COR-L47 (cell line): Measurements from ENCODE around the gene ANKMY2.
"Not testable (repeated sequence)": the region's sequence is repeated elsewhere in the genome, so short reads cannot be mapped to it uniquely, and the experiment has no call there.

ENCODE experiments used
- DNase-seq: peaks from one replicate; lab custom pipeline; 2025; lab: John Stamatoyannopoulos, UW

The ANKMY2 gene

GRCh38 chr7:16626388-16626787, 19.2 kb downstream of the ANKMY2 start:
- no peak for DNase-seq

GRCh38 chr7:16619979-16620408, 25.6 kb downstream of the ANKMY2 start:
- no peak for DNase-seq

GRCh38 chr7:16616542-16616941, 29.0 kb downstream of the ANKMY2 start:
- DNase-seq = no peak

DNA sequence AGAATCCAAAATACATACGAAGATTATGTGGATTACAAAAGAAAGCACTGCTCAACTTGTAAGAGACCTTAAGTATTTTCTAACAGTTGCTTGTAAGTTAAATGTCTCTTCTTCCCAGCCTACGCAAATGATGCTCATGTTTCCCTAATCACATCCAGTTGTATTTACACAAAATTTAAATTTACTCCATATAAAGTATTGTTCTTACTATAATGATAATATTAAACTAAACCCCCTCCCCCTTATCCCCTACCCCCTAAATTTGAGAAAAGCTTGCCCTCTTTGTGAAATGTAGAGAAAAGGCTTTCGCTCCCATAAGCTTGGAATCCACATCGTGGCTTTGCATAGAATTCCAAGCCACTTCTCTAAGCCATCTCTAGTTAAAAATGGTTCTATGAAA, 29.4 kb downstream of the ANKMY2 start:
- DNase-seq = no peak

DNA sequence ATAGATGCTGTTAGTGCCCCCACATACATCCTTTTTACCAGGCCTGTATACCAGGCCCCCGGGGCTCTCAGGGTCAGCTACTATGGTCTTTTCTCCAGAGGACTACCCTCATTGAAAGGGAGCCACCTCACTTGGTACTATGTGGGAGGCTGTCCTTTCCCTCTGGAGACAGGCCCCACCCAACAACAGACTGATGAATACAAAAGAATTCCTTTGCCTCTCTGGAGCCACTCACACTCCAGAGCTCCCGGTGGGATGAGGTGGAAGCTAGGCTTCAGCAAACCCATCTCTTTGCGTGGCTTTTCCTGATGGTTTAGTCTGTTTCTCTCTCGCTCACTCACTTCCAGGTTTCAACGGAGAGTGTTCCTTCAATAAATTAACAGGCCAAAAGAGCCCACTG, 30.3 kb downstream of the ANKMY2 start:
- DNase-seq = no peak

- DNase-seq = no peak
Measured at GRCh38 chr7:16611711-16612110, 33.8 kb downstream of the ANKMY2 start.

- DNase-seq = no peak
Measured at GRCh38 chr7:16609842-16610450, 35.6 kb downstream of the ANKMY2 start.

DNA sequence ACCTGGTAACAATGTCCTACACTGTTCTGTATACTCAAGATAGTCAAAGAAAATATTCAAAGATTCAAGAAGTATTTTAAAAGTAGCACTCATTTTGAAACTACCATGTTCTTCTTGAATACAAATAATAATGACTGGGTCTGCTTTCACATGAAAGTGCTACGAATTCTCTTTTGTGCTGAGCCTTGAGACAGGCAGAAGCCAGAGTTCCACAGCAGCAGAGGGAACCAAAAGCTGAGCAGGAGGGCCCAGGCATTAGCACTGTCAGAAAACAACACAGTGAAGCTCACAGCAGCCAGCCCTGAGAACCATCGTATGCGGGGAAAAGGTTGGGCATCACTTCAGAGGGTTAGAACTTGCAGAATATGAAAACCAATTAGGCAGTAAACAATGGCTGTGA, 38.9 kb downstream of the ANKMY2 start:
- no peak for DNase-seq

DNA sequence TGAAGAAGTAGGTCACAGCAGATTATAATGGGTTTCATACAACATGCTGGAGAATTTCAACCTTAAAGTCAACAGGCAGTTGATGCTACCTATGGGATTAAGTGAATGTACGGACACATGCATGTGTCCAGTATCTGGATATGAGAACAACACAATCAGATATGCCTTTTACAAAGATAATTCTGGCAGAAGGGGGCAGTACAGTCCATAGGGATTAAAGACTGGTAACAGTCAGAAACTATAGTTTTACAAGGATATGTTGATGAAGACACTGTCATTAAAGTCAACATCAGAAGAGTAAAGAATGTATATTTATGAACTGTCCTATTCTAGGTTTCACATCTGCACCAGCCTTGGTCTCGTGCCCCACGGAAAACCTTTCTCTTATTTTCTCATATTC, 41.5 kb downstream of the ANKMY2 start:
- no peak for DNase-seq

DNA sequence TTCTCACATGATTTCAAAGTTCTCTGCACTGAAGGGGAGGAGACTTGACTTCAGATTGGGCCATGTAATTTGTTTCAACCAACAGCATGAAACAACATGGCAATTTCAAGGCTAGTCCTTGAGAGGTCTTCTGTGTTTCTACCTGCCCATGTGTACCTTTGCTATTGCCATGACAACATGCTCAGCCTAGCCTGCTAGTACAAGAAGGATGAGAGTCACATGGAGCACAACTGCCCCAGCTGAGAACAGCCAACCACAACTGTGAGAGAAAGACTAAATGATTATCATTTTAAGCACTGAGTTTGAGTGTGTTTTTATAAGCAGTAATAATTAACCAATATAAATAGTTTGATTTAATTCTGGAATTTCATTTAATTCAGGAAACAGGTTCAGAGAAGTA, 41.9 kb downstream of the ANKMY2 start:
- DNase-seq = no peak

DNA sequence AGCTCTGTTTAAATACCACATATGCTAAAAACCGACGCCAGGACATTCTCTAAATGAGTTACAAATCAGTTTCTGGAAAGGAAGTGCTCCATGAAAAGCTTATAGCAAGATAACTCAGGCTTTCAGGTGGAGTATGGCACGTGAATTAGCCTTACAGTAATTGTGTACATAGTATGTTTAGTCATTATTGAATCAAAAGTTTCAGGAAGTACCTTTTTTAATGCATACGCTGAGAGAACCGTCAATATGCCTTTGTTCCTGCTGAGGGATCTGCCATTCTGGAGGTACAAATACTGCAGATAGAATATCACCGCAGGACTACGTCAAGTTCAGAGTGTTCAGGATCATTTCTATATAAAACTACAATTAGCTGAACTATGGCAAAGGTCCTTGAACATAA, 45.7 kb downstream of the ANKMY2 start:
- no peak for DNase-seq

DNA sequence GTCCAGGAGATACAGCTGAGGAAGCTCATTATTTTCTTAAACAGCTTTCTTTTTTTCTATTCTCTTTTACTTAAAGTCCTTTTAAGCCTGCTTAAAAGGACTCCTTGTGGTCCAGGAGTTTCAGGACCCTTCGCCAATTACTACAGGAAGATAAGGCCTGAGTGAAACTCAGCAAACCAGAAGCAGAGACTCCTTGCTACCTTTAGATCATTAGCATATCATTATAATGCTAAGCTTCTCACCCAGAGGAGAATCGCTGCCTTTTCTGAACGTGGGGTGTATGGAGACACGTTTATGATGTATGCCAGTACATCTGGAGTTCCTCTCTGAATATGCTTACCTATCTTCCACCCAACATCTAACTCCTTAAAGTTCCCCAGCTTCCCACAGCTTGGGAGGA, 47.5 kb downstream of the ANKMY2 start:
- no peak for DNase-seq

GRCh38 chr7:16595596-16595995, 50.0 kb downstream of the ANKMY2 start:
- not testable (repeated sequence) for DNase-seq

- DNase-seq = no peak
Measured at GRCh38 chr7:16594676-16595075, 50.9 kb downstream of the ANKMY2 start.

DNA sequence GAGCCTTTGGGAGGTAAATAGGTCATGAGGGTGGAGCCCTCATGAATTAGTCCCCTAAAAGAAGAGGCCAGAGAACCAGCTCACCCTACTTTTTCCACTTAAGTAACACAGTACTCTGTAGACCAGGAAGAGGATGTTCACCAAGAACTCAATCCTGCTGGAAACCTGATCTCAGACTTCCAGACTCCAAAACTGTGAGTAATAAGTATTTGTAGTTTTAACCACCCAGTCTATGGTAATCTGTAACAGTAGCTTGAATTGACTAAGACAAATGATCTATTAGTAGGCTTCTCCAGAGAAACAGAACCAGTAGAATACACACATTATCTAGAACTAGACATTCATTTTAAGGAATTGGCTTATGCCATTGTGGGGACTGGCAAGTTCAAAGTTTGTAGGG, 51.5 kb downstream of the ANKMY2 start:
- no peak for DNase-seq

GRCh38 chr7:16592395-16592794, 53.2 kb downstream of the ANKMY2 start:
- no peak for DNase-seq

DNA sequence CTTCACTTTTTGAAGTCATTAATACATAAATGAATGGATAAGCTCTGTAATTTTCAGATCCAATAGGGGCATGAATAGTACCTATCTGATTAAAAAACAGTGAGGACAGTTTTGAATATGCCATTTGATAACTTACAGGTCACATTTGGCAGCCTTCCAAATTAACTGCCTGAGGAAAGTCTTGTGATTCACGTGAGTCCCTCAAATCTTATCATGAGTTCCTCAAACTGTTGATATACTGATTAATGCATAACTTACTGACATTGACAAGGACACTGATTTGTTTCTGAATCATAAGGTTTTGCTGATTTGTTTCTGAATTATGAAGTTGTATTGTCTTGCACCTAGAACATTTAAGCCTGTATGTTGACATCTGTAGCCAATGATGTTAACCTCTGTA, 55.1 kb downstream of the ANKMY2 start:
- peak; percentile 13 for DNase-seq

GRCh38 chr7:16589881-16590280, 55.7 kb downstream of the ANKMY2 start:
- no peak for DNase-seq

DNA sequence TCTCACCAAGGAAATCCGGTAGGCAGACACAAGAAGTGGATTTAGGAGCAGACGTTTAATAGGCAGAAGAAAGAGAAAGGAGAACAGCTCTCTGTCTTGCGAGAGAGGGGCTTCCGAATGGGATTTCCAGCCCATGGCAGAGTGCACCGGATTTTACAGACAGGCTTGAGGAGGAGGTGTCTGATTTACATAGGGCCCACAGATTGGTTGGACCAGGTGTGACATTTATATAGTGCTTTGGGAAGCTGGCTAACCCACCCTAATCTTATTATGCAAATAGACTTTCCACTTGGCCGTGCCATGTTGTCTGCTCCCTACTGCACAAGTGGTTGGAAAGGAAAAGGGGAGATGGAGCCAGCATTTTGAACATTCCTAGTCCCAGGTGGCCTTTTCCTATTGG, 57.8 kb downstream of the ANKMY2 start:
- no peak for DNase-seq

GRCh38 chr7:16587129-16587528, 58.4 kb downstream of the ANKMY2 start:
- DNase-seq = no peak

- no peak for DNase-seq
Measured at GRCh38 chr7:16586081-16586874, 59.3 kb downstream of the ANKMY2 start.

DNA sequence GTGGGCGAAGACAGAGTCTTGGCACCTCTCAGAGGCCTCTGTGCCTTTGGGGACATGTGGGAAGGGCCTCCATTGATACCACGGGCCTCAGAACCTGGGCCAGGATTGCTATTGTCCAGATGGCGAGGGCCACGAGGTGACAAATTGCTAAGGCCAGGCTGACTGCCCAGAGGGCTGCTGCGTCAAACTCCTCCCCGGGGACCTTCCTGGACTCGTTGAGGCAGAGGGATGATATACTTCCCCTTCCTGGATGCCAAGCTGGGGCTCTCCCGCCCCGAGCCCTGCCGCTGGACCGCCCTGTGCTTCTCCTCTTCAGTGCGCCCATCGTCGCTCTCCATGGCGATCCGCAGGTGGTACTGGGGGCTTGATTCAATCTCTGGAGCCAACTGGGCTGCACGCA, 60.0 kb downstream of the ANKMY2 start:
- DNase-seq = no peak

DNA sequence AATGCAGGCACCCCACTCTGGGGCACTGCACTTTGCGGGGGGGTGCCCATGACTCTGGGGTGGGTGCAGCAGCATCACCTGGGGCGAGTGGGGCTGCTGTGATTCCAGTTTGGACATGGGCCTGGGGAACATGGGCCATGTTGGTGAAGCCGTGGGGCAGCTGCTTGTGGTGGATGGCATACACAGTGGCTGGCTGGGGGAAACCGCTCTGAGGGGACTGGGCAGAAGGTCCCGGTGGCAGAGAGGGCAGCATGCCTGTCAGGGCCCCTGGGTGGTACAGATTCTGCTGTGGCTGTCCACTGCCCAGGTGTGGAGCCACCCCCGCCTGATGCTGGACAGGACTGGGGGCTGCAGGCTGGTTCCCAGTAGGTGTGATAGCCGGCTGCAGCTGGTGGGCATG, 61.7 kb downstream of the ANKMY2 start:
- DNase-seq = no peak

DNA sequence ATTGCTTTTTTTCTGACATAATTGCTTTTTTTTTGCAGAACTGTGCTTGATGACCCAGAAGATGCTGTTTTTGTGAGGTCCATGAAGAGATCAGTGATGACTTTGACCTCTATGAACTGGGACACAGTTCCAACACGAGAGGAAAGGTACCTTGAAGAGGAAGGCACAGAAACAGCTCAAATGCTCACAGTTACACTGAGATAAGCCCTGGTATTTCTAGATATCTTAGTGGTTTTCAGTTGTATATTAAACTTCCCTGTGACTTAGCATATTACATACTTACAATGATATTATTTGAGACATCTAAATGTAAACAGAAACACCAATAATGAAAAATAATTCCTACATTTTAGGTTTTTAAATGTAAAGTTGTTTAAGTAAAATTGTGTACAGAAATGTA, 64.3 kb downstream of the ANKMY2 start:
- DNase-seq = no peak
